IPS-NIHi11 (cell line): ENCODE data around the gene FCHO2.

Experiments used
- DNase-seq: peaks from one replicate; pipeline ENCODE4 v3.0.0; 2012; ENCODE audit warnings: mixed read lengths, low spot score

FCHO2 gene

GRCh38 chr5:73028991-73029595 lies 73.3 kb downstream of the FCHO2 start:
- DNase-seq, result no peak

GRCh38 chr5:73030531-73030930 lies 74.7 kb downstream of the FCHO2 start:
- DNase-seq, result no peak

DNA sequence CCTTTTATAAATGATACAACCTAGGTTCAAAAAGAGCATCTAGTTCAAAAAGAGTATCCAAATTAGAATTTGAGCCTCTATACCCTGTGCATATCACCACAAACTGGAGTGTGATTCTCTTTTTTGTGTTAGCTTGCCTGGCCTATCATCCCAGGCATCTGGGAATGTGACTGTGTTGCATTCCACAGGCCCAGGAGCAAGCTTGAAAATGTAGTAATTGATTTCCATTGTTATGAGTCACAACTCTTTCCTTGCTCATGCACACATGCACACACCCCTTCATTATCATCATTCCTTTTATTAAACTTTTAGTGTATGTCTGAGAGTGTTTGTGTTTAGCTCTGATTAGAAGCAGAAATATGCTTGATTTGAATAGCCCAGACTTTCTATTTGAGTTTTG lies 75.2 kb downstream of the FCHO2 start:
- peak; percentile 44 for DNase-seq

DNA sequence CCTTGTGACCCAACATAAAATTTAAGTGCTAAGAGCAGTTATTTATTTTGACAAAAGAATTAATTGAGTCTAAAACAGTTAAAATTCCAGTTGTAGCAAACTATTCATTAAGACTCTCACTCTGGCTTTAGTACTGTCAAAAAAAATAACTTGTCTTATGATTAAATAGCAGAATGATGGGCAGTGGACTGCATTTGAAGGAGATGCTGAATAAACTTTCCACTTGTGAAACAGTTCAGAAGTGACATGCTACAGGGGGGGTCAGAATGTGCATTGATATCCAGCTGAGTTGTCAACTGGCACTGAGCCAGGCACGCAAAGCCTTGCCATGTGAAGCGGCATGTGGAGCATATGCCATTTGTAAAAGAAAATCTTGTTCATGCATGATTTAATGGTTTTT lies 76.0 kb downstream of the FCHO2 start:
- no peak for DNase-seq

- no peak for DNase-seq
These were observed 76.8 kb downstream of the FCHO2 start for GRCh38 chr5:73032635-73033034.

- DNase-seq, result no peak
These were observed 81.7 kb downstream of the FCHO2 start for GRCh38 chr5:73037545-73037944.

DNA sequence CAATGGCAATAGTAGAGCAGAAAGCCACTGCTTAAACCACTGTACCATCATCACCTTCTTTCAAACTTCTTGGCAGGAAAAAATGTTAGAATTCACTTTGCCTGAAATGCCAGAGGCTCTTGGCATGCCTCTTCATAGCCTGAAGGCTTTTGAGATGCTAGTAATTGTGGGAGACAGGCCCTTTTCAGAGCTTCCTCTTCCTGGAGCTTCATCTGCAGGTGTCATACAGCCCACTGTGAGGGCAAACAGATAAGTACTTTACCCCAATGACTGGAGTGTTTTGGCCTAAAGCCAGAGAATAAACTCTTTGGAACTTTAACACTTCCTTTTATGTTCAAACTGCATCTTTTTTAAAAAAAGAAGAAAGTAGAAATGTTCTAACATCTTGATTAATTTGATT lies 83.2 kb downstream of the FCHO2 start:
- peak; percentile 55 for DNase-seq

GRCh38 chr5:73042993-73043392 lies 87.2 kb downstream of the FCHO2 start:
- DNase-seq, result no peak

DNA sequence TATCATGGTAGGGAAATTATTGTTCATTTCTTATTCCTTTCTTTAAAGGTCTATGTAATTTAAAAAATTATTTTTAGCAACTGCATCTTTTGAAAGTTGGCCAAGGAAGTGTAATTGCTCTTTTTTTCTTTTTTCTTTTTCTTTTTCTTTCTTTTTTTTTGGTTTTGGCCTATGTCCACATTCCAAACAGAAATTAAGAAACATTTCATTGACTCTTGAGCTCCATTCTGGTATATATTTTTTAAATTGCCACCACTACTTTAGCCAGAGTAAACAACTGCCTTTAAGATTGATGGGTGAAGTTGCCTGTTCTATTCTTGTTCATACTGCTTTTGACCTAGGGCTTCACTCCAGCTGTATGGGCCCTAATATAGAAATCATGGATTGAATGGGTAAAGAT lies 88.7 kb downstream of the FCHO2 start:
- DNase-seq, result no peak

GRCh38 chr5:73045623-73046022 lies 89.8 kb downstream of the FCHO2 start:
- no peak for DNase-seq

- no peak for DNase-seq
These were observed 105.8 kb downstream of the FCHO2 start for GRCh38 chr5:73061593-73061992.

- no peak for DNase-seq
These were observed 110.6 kb downstream of the FCHO2 start for GRCh38 chr5:73066466-73066865.

DNA sequence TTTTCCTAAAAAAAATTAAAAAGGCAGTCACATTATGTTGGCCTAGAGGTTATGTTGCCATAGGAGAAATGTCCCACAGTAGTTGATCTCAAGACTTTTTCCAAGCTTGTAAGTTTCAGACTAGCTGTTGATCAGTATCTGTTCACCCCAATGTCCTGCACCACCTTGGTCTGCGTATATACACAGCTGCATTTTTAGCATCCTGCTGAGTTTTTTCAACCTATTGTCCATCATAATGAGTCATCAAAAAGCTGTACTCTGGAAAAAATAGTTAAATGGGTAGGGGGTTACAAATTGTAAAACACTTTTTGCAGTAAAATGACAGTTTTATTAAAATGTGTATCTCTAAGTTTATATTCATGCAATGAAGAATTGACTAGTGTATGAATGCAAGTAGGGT lies 111.4 kb downstream of the FCHO2 start:
- DNase-seq, result no peak

GRCh38 chr5:73081093-73081492 lies 125.3 kb downstream of the FCHO2 start:
- no peak for DNase-seq

DNA sequence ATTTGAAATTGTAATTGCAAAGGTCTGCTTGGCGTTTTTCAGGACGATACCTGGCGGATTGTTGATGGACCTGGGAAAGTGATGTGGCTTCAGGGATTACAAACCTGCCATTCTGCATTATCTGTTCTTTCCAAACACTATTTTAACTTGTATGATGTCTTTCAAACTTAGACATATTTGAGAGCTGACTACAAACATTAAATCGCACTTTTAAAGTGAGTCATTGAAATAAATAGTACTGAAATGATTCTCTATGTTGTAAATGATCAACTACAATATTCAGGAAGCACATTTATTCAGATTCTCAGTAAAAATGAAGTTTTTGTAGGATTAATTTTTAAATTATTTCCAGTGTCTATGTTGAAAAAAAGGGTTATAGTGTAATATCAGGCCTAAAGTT lies 132.2 kb downstream of the FCHO2 start:
- no peak for DNase-seq

DNA sequence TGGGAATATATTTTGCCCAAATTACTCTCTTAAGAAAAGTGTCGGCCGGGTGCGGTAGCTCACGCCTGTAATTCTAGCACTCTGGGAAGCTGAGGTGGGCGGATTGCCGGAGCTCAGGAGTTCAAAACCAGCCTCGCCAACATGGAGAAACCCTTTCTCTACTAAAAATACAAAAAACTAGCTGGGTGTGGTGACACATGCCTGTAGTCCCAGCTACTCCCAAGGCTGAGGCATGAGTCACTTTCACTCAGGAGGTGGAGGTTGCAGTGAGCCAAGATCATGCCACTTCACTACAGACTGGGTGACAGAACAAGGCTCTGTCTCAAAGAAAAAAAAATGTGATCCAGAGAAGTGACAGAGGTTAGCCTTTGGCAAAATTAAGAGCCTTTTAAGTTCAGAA lies 138.1 kb downstream of the FCHO2 start:
- no peak for DNase-seq

GRCh38 chr5:73094415-73094814 lies 138.6 kb downstream of the FCHO2 start:
- no peak for DNase-seq

GRCh38 chr5:73095564-73096238 lies 139.9 kb downstream of the FCHO2 start:
- no peak for DNase-seq

GRCh38 chr5:73096239-73096575 lies 140.4 kb downstream of the FCHO2 start:
- no peak for DNase-seq

GRCh38 chr5:73097740-73098139 lies 141.9 kb downstream of the FCHO2 start:
- DNase-seq, result no peak

GRCh38 chr5:73100109-73100508 lies 144.3 kb downstream of the FCHO2 start:
- no peak for DNase-seq

DNA sequence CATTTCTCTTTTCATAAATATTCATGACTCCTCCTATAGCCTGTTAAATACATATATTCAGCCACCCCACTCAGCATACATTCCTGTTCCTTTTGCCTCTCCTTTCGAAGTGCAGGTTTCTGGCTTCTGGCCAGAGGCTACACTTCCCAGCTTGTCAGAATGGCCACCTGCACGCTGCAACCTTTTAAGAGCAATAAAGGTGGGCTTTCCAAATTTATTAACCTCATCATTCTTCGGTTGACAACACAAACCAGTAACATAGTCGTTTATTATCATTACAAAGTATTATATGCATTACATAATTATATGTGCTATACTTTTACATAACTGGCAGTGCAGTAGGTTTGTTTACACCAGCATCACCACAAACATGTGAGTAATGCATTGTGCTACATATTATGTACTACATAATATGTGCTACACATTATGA lies 148.0 kb downstream of the FCHO2 start:
- no peak for DNase-seq

DNA sequence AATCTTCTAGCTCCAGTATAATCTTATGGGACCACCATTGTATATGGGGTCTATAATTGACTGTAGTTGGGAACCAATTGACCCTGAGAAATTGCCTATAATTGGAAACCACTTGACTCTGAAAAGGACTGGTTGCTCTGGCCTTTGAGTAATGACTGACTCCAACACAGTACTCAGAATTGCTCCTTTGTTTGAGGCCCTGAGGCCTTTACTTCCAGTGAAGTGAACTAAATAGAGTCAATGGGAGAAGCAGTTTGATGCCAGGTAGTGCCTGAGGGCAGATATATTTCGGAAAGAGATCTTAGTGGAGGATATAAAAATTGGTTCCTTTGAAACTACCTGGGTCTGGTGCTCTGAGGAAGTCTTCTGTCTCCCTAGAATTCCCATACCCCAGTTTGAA lies 148.5 kb downstream of the FCHO2 start:
- DNase-seq, result no peak

DNA sequence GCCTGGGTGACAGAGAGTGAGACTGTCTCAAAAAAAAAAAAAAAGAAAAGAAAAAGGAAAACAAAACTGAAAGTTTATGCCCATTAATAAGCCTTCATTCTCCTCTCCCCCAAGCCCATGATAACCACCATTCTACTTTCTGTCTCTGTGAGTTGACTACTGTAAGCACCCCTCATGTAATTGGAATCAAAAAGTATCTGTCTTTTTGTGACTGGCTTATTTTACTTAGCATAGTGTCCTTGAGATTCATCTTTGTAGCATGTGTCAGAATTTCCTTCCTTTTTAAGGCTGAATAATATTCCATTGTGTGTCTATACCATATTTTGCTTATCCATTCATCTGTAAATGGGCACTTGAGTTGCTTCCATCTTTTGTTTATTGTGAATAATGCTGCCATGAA lies 150.5 kb downstream of the FCHO2 start:
- DNase-seq, result no peak
